Omental fat pad (tissue), 4 donors: ENCODE measurements around the gene SMARCD3. TPM values are rescaled to one million over a fixed set of nuclear protein-coding genes. Genes with fewer than 3 reads are reported as not detected.

ENCODE experiments used
- ATAC-seq: fragments of 150-250 bp; one replicate; pipeline ENCODE4 v1.9.1; 2016; ENCODE audit warnings: mild to moderate bottlenecking, moderate library complexity; ENCODE audit not compliant: low FRiP score
- DNase-seq: peaks from one replicate; pipeline ENCODE4 v3.0.0-alpha.2; 2019; ENCODE audit warnings: low spot score
- total RNA-seq, 4 donors: library from RNA; depleted of rRNA; stranded (reverse); fragments of >200 nt; gene quantifications; one replicate each; pipeline ENCODE4 v1.1.0, GENCODE V29; 2016
- TF ChIP-seq, protein P1 (sequence below), 3 donors: fragments of 450-650 bp; IDR thresholded peaks; one replicate each; pipeline ENCODE4 v1.5.1; 2016 to 2017; ENCODE audit warnings: antibody characterized with exemption in 3 of 3, mild to moderate bottlenecking in 3 of 3, moderate library complexity in 2 of 3

Gene SMARCD3
- total RNA-seq, 4 donors from 2014 or later: 19.7 to 57.5 (median 31.2) TPM

DNA sequence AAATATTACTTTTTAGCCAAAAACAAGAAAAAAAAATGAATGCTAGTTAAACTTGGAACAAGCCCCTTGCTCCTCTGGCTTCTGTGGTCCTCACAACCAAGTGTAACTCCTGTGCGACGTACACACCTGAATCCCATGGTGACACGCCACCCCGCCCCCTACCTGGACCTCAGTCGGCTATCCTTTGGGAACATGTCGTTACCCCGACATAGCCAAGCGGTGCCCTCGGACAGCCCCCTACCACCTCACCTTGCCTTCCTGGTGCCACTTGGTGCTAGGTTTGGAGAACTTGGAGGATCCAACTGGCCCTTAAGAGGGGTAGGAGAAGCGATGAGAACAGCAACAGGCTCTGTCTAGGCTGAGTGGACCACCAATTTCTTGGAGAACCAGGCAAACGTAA, 12.0 kb upstream of the SMARCD3 start:
- DNase-seq: no peak
- no peak for ATAC-seq

DNA sequence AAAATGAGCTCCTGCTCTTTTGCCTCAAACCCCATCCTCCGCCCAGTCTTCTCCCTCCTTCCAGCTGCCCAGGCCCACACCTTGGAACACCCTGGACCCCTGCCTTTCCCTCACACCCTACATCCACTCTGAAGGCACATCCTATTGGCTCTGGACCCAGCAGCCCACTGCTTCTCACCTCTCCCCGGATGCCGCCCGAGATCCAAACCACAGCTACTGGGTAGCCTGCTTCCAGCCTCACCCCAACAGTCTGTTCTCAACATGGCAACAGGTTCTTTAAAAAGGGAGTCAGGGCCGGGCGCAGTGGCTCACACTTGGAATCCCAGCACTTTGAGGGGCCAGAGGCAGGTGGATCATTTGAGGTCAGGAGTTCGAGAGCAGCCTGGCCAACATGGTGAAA, 9.5 kb upstream of the SMARCD3 start:
- ATAC-seq: no peak
- TF ChIP-seq, protein P1, sequence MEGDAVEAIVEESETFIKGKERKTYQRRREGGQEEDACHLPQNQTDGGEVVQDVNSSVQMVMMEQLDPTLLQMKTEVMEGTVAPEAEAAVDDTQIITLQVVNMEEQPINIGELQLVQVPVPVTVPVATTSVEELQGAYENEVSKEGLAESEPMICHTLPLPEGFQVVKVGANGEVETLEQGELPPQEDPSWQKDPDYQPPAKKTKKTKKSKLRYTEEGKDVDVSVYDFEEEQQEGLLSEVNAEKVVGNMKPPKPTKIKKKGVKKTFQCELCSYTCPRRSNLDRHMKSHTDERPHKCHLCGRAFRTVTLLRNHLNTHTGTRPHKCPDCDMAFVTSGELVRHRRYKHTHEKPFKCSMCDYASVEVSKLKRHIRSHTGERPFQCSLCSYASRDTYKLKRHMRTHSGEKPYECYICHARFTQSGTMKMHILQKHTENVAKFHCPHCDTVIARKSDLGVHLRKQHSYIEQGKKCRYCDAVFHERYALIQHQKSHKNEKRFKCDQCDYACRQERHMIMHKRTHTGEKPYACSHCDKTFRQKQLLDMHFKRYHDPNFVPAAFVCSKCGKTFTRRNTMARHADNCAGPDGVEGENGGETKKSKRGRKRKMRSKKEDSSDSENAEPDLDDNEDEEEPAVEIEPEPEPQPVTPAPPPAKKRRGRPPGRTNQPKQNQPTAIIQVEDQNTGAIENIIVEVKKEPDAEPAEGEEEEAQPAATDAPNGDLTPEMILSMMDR (IDR thresholded peaks at IDR 0.05): no peak
- no peak for DNase-seq

More for the DNA sequence above, 12.0 kb upstream of the SMARCD3 start:
- TF ChIP-seq, protein P1 (IDR thresholded peaks at IDR 0.05): no peak

DNA sequence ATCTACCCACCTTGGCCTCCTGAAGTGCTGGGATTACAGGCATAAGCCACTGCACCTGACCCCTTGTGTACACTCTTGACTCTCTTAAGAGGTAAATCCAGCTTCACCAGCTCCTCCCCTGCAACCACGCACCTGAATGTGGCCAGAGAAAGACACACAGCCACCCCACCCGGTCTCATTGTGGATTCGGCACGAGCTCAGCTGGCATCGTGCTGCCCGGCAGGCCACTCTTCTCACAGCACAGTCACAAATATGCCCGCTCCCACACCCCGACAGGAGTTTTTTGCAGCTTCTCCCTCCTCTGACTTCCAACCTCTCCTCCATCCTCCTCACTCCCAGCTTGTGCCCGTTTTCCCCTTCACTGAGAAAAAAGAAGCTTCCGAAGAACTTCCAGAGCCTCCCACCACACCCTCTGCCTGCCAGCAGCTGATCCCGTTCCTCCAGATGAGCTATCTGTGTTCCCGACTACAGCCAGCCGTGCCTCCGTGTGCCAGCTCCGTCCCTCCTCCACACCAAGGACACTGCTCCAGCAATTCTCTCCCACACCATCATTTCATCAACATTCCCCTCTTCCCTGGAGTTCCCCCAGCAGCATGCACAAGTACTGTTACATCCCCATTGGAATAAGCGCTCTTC, 8.0 kb upstream of the SMARCD3 start:
- DNase-seq (no peak), ATAC-seq (peak; percentile 72)
- TF ChIP-seq, protein P1 (IDR thresholded peaks at IDR 0.05): no peak

DNA sequence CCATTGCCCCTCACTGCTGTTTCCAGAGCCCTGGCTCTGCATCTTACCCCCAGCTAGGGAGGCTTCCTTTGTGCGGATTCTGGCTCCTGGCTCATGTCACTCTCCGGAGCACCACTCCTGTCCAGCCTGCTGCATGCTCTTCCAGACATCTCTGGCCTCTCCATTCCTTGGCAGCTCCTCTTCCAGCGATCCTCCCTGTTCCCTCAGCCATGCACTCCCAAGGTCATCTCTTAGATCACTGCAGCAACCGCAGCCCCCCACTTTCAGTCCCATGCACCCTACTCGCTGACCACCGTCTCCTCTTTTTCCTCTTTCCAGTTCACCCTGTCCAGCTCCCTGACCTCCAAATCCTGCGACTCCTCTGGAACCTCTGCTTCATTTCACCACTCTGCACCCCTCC, 6.9 kb upstream of the SMARCD3 start:
- DNase-seq (no peak), ATAC-seq (no peak)
- TF ChIP-seq, protein P1 (IDR thresholded peaks at IDR 0.05): no peak

DNA sequence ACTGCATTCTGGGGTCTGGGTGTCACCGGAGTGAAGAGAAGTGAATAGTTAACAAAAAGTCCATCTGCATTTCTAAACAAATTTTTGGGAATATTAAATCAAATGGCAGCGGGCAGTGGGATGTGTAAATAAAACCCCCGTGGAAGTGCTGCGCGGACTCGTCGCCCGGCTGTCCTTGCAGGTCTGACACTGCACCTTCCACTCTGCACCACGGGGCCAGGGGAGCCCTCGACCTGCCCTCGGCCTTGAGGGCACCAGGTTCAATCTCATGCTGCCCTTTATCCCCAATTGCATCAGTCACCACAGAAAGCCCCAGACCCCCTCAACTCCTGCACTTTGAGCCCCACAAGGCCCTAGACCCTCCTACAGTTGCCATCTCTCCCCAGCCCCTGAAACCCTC, 6.4 kb upstream of the SMARCD3 start:
- DNase-seq (no peak), ATAC-seq (no peak)
- TF ChIP-seq, protein P1 (IDR thresholded peaks at IDR 0.05): no peak

DNA sequence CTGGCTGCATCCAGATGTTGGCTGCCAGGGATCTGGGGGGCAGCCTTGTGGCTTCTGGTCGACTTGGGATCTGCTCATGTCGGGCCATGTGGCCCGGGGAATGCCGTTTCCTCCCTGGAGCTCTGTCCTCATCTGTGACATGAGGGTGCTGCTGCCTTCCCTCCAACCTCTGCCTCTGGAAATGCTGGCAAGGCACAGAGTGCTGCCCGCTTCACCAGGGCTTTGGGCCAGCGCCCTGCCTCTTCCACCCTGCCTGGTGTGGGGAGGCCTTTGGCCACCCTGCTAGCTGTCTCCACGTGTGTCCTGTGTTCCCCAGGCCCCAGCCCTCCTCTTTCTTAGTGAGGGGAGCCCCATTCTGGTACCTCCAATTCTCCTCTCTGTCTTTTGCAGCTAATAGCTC, 5.8 kb upstream of the SMARCD3 start:
- ATAC-seq (no peak), DNase-seq (no peak)
- TF ChIP-seq, protein P1 (IDR thresholded peaks at IDR 0.05): no peak

DNA sequence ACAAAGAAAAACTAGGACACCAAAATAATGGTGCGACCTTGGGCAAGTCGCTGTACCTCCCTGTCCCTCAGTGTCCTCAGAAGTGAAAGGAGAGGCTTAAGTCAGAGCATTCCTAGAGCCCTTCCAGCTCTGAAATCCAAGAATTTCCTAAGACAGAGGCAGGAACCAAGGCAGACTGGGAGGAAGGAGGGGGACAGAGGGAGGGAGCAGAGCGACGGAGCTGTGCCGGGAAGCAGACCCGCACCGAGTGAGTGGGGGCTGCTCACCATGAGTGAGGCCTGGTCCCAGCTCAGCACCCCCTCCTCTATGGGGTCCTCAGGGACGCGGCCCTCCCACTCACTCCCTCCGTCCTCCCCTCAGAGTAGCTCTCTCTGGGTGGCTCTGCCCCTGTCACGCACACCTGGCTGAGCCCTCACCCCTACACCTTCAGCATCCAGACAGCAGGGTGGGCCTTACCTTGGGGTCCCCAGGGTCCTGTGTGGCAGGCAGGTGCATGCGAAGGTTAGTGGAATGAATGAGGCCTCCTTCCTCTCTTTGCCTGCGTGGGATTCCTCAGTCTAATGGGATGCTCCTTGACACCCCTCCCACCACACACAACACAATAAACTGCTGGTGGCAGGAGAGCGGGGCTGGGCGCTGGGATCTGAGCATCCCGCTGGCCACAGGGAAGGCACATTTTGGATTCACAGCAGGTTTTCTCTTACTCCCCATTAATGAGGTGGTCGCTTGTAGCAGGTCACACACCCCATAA, 4.6 kb upstream of the SMARCD3 start:
- no peak for ATAC-seq
- DNase-seq: no peak
- TF ChIP-seq, protein P1 (IDR thresholded peaks at IDR 0.05): no peak
